ENCODE measurements around the gene YIF1A. TPM values are rescaled to one million over a fixed set of nuclear protein-coding genes. Genes with fewer than 3 reads are reported as not detected.
A peak's percentile ranks its signal among the peaks of the same experiment; 100 is the strongest.

The YIF1A gene
- polyA plus RNA-seq, 1 of the 3 experiments (the other 2 are of a cell fraction): 123 TPM

- WGBS (ENCODE audit: low lambda C conversion rate): 50% methylated on average over 2 of the region's 14 CpGs
- H3K9ac ChIP-seq: no peak overlapping the region
Observed at GRCh38 chr11:66283461-66284105, 5.4 kb downstream of the YIF1A start.

GRCh38 chr11:66282468-66283455 lies 6.2 kb downstream of the YIF1A start:
- DNase-seq: peak; percentile 98
- POLR2A ChIA-PET: interaction anchor here (0.7 to 1.3 kb wide), 3 partner anchors 15 to 30 kb away, joined by 3 to 4 read pairs (median 3); no protein-coding TSS in a partner anchor
- Histone ChIP-seq H4K20me1 (ENCODE audit: insufficient read depth) (peaks cover 18% of the 10 kb centered on the region), H3K4me1 (ENCODE audit: control insufficient read depth in 1 of 2, insufficient read depth in 2 of 2, low read depth in 1 of 2, low read length in 1 of 2) (peaks cover 0 to 55% of the 10 kb centered on the region in 2 experiments; a peak in 1 of 4 replicates), H3K79me2 (ENCODE audit: insufficient read depth) (peaks cover 26% of the 10 kb centered on the region; the same call in 1 of the 2 replicates), H3K9me2 (no peaks in the 10 kb centered on the region), H3K9me3 (no peaks in the 10 kb centered on the region), H3K27me3 (ENCODE audit: insufficient read depth) (no peaks in the 10 kb centered on the region), H3K36me3 (replicated peaks in 1 of 2; ENCODE audit: control insufficient read depth in 1 of 2, insufficient read depth in 2 of 2, low read length in 1 of 2) (peaks cover 0 to 36% of the 10 kb centered on the region in 2 experiments), H3K27ac (ENCODE audit: low read depth in 2 of 2, low read length in 1 of 2) (peak overlapping the region; percentile 47 to 57; a peak in 3 of 4 replicates), H3K4me3 (ENCODE audit: low read depth in 2 of 2, low read length in 1 of 2) (peak overlapping the region in 1 of 2 experiments; percentile 48; a peak in 2 of 4 replicates), H3F3A (replicated peaks; ENCODE audit: insufficient read depth) (peaks cover 16% of the 10 kb centered on the region), H3K4me2 (no peak overlapping the region), H3K9ac (no peak overlapping the region), H2AFZ (ENCODE audit: low read depth) (no peak overlapping the region)
- 31% methylated on average over 13 of the region's 35 CpGs for WGBS (ENCODE audit: low lambda C conversion rate)
- CTCF ChIA-PET: interaction anchor here (0.6 to 8.2 kb wide), 27 partner anchors 8 to 262 kb away, joined by 3 to 111 read pairs (median 3); partner anchors contain the start of genes BRMS1, RAB1B, RIN1 and TMEM151A
- TF ChIP-seq USF1 (IDR thresholded peaks at IDR 0.05; ENCODE audit: borderline replicate concordance, low read depth) (no peak), MAX (IDR thresholded peaks at IDR 0.05; ENCODE audit: low read depth) (0 out of 2 replicates have a peak, but pooled peaks have one; percentile 31), EZH2phosphoT487 (IDR thresholded peaks at IDR 0.05; ENCODE audit: borderline replicate concordance, low read depth) (no peak), TCF12 (IDR thresholded peaks at IDR 0.05) (no peak), ZBTB33 (IDR thresholded peaks at IDR 0.05; ENCODE audit: borderline replicate concordance, low read depth) (no peak), MEF2A (IDR thresholded peaks at IDR 0.05; ENCODE audit: borderline replicate concordance, low read depth) (no peak), NRF1 (IDR thresholded peaks at IDR 0.05; ENCODE audit: low read depth, low read length) (no peak), EP300 (IDR thresholded peaks at IDR 0.05; ENCODE audit: borderline replicate concordance in 1 of 2, low read depth in 1 of 2, low read length in 1 of 2) (no peak), MXI1 (IDR thresholded peaks at IDR 0.05; ENCODE audit: low read depth, low read length) (peak; percentile 100), CHD2 (IDR thresholded peaks at IDR 0.05; ENCODE audit: low read length, partially characterized antibody) (peak; percentile 58), SIN3A (IDR thresholded peaks at IDR 0.05; ENCODE audit: borderline replicate concordance, low read depth, low read length) (peak; percentile 58; the same call in 1 of the 2 replicates)

More at GRCh38 chr11:66283461-66284105, 5.4 kb downstream of the YIF1A start:
- Histone ChIP-seq H4K20me1 (ENCODE audit: insufficient read depth) (peaks cover 18% of the 10 kb centered on the region), H2AFZ (ENCODE audit: low read depth) (no peak overlapping the region), H3K27ac (ENCODE audit: low read depth in 2 of 2, low read length in 1 of 2) (no peak overlapping the region; a peak in 1 of 4 replicates), H3K4me3 (ENCODE audit: low read depth in 2 of 2, low read length in 1 of 2) (no peak overlapping the region), H3K4me1 (ENCODE audit: control insufficient read depth in 1 of 2, insufficient read depth in 2 of 2, low read depth in 1 of 2, low read length in 1 of 2) (peaks cover 0 to 59% of the 10 kb centered on the region in 2 experiments; a peak in 1 of 4 replicates), H3K27me3 (ENCODE audit: insufficient read depth) (no peaks in the 10 kb centered on the region), H3K79me2 (ENCODE audit: insufficient read depth) (peaks cover 35% of the 10 kb centered on the region; the same call in 1 of the 2 replicates), H3K9me3 (no peaks in the 10 kb centered on the region), H3K36me3 (replicated peaks in 1 of 2; ENCODE audit: control insufficient read depth in 1 of 2, insufficient read depth in 2 of 2, low read length in 1 of 2) (peaks cover 0 to 36% of the 10 kb centered on the region in 2 experiments), H3F3A (replicated peaks; ENCODE audit: insufficient read depth) (peaks cover 16% of the 10 kb centered on the region), H3K4me2 (no peak overlapping the region), H3K9me2 (no peaks in the 10 kb centered on the region)
- TF ChIP-seq POLR2AphosphoS5 (IDR thresholded peaks at IDR 0.05; ENCODE audit: low read depth, low read length): no peak
- peak; percentile 35 for TF ChIP-seq CTCF (IDR thresholded peaks at IDR 0.05)
- ChIA-PET CTCF (interaction anchor here (0.7 to 8.2 kb wide), 16 partner anchors 7 to 157 kb away, joined by 3 to 111 read pairs (median 4); partner anchors contain the start of genes RAB1B, RIN1 and TMEM151A), POLR2A (interaction anchor here (1.3 kb wide), 1 partner anchor 29 kb away, joined by 3 read pairs; no protein-coding TSS in a partner anchor)
- peak; percentile 58 for DNase-seq

Data from SK-N-SH (cell line).